Superior temporal gyrus (tissue), 1 donor: Measurements from ENCODE around the gene IPPK.
"Not testable (repeated sequence)": the region's sequence is repeated elsewhere in the genome, so short reads cannot be mapped to it uniquely, and the experiment has no call there.

Source experiments
- DNase-seq: peaks from one replicate; pipeline ENCODE4 v3.0.0-alpha.2; 2016; ENCODE audit errors: extremely low spot score

Gene IPPK

DNA sequence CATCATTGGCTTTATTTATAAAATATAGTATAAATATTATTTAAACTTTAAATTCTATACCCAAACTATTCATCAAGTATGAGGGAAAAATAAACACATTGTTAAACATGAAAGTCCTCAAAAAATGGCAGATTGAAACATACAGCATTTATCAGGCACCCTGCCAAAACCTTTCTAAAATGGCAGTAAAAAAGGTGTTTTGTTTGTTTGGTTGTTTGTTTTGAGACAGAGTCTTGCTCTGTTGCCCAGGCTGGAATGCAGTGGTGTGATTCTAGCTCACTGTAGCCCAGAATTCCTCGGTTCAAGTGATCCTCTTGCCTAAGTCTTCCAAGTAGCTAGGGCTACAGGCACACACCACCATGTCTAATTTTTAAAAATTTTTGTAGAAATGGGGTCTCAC lies 74.0 kb downstream of the IPPK start:
- no peak for DNase-seq

DNA sequence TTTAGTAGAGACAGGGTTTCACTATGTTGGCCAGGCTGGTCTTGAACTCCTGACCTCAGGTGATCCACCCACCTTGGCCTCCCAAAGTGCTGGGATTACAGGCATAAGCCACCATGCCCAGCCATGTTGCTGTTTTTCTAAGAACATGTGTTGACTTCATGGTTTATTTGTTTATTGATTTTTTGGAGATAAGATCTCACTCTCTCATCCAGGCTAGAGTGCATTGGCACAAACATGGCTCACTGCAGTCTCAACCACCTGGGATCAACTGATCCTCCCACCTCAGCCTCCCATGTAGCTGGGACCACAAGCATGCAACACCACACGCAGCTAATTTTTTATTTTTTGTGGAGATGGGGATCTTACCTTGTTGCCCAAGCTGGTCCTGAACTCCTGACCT lies 74.9 kb downstream of the IPPK start:
- not testable (repeated sequence) for DNase-seq

- DNase-seq: no peak
Measured at GRCh38 chr9:92592946-92593861, 76.7 kb downstream of the IPPK start.

DNA sequence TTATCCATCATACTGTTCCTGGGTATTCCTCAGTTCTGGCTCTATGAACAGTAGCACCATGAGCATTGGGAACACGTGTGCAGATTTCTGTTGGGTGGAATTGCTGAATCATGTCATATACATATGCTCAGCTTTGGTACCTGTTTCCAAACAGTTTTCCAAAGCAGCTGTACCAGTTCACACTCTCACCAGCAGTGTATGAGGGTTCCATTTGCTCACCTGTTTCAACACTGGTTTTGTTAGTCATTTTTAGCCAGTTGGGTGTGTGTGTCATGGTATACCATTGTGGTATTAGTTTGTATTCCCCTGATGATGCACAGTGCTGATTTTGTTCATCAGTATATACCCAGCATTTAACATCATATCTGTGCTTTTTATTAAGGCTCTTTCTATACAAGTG lies 77.4 kb downstream of the IPPK start:
- no peak for DNase-seq

GRCh38 chr9:92590377-92590776 lies 79.6 kb downstream of the IPPK start:
- DNase-seq: no peak

DNA sequence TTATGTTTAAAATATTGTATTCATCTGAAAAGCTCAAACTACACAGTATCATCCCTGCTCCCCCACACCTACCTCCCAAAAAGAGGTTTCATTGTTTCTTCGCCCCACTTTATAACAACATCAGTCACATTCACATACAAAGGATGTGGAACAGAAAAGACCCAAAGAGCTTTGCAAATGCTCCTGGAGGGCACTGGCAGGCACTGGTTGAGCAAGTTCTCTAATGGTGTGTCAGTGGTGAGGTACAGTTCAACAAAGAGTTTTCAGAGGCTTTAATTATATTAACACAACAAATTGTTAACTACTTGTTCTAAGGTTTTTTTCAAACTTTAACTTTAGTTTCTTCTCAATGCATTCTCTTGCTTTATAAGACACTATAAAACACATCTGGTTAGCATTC lies 80.0 kb downstream of the IPPK start:
- no peak for DNase-seq

GRCh38 chr9:92576175-92576574 lies 93.8 kb downstream of the IPPK start:
- no peak for DNase-seq

- DNase-seq: not testable (repeated sequence)
Measured at GRCh38 chr9:92573612-92574011, 96.3 kb downstream of the IPPK start.

DNA sequence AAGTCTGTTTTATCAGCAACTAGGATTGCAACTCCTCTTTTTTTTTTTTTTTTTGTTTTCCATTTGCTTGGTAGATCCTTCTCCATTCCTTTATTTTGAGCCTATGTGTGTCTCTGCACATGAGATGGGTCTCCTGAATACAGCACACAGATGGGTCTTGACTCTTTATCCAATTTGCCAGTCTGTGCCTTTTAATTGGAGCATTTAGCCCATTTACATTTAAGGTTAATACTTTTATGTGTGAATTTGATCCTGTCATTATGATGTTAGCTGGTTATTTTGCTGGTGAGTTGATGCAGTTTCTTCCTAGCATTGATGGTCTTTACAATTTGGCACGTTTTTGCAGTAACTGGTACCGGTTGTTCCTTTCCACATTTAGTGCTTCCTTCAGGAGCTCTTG lies 98.1 kb downstream of the IPPK start:
- DNase-seq: not testable (repeated sequence)

DNA sequence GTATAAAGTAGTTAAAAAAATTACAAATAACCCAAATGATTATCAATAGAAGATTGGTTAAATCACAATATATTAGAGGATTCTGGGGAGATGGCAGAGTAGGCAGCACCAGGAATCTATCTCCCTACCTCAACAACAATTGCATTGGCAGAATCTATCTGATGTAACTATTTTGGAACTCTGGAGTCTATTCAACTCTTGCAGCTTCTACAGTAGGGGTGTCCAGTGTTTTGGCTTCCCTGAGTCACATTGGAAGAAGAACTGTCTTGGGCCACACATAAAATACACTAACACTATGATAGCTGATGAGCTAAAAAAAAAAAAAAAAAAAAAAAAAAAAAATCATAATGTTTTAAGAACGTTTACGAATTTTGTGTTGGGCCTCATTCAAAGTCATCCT lies 104.9 kb downstream of the IPPK start:
- no peak for DNase-seq

- no peak for DNase-seq
Measured at GRCh38 chr9:92564504-92564903, 105.4 kb downstream of the IPPK start.
